ENCODE measurements around the gene PCDH1.
A peak's percentile ranks its signal among the peaks of the same experiment; 100 is the strongest.

Gene PCDH1

GRCh38 chr5:141849415-141850243 lies 28.6 kb downstream of the PCDH1 start (continued):
- TF ChIP-seq POU6F1 (CRISPR knock-in tag; IDR thresholded peaks at IDR 0.05; ENCODE audit: borderline replicate concordance, low read depth) = no peak

- ATAC-seq = peak; percentile 49; the same call in 2 of the 3 replicates
Observed at GRCh38 chr5:141848744-141849414, 29.3 kb downstream of the PCDH1 start.

More at GRCh38 chr5:141848744-141849414, 29.3 kb downstream of the PCDH1 start:
- TF ChIP-seq BACH2 (CRISPR knock-in tag; IDR thresholded peaks at IDR 0.05; ENCODE audit: borderline replicate concordance) (no peak), ESRRG (CRISPR knock-in tag; IDR thresholded peaks at IDR 0.05) (no peak), POU6F1 (CRISPR knock-in tag; IDR thresholded peaks at IDR 0.05; ENCODE audit: borderline replicate concordance, low read depth) (no peak), ZNF565 (CRISPR knock-in tag; conservative IDR thresholded peaks at IDR 0.05; ENCODE audit: low read depth) (no peak), SNAI2 (CRISPR knock-in tag; IDR thresholded peaks at IDR 0.05) (no peak), ZNF8 (CRISPR knock-in tag; IDR thresholded peaks at IDR 0.05) (no peak), ISL1 (CRISPR knock-in tag; IDR thresholded peaks at IDR 0.05) (no peak), TOX (CRISPR knock-in tag; IDR thresholded peaks at IDR 0.05; ENCODE audit: borderline replicate concordance) (no peak), PPARA (CRISPR knock-in tag; IDR thresholded peaks at IDR 0.05; ENCODE audit: borderline replicate concordance) (no peak), ZC3H10 (CRISPR knock-in tag; IDR thresholded peaks at IDR 0.05) (no peak), ARNTL (CRISPR knock-in tag; IDR thresholded peaks at IDR 0.05; ENCODE audit: borderline replicate concordance, low read depth) (no peak), CSRNP3 (CRISPR knock-in tag; IDR thresholded peaks at IDR 0.05) (no peak), TCF4 (CRISPR knock-in tag; IDR thresholded peaks at IDR 0.05; ENCODE audit: borderline replicate concordance) (no peak), GLIS3 (CRISPR knock-in tag; IDR thresholded peaks at IDR 0.05) (no peak), ZFP3 (CRISPR knock-in tag; IDR thresholded peaks at IDR 0.05) (no peak), PATZ1 (CRISPR knock-in tag; IDR thresholded peaks at IDR 0.05; ENCODE audit: borderline replicate concordance) (no peak), TSHZ2 (CRISPR knock-in tag; IDR thresholded peaks at IDR 0.05) (no peak)

Data from SK-N-SH treated with all-trans-retinoic acid at 6 μM for 48 hours (cell line).